NAMALWA (cell line): Measurements from ENCODE around the gene PRR35.

ENCODE experiments used
- DNase-seq: peaks from one replicate; pipeline ENCODE4 v3.0.0-alpha.2; 2015; ENCODE audit warnings: low spot score

The PRR35 gene

DNA sequence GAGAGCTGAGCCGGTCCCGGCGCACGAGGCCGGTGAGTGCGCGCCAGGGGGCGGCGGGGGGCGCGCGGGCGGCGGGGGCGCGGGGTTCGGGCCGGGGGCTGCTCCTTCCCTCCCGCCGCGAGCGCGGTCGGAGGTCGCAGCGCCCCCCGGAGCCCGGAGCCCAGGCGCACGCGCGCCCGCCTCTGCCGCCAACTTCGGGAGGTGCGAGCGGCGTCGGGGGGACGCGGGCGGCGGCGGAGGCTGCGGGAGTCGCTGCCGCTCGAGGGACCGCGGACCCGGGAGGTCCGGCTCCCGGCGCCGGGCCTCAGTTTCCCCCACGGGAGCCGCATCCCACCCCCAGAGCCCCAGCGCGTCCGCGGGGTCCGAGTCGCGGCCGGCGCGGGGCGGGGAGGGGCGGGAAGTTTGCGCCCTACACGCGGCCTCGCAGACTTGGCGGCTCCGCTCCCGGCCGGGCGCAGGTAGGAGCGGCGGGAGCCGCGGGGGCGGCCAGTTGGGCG lies at the start of gene PRR35:
Gene PRR35, plus strand, starts transcription at position 191 of the 497 bp plus-strand sequence. CDS start 2,901 bp downstream, outside the sequence.
- no peak for DNase-seq

DNA sequence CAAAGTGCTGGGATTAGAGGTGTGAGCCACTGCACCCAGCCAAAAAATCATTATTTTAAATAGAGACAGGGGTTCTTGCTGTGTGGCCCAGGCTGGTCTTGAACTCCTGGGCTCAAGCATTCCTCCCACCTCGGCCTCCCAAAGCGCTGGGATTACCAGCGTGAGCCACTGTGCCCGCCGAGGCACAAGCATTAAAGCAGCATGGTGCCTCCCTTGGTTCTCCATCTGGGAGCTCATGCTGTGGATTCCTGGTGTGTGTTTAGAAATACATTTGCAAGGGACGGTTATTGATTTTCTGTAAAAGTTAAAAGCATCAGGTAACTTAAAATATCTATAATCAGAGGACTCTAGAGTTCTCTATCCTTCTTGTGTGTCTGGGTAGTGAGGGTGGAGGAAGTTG lies 47.4 kb upstream of the PRR35 start:
- no peak for DNase-seq

DNA sequence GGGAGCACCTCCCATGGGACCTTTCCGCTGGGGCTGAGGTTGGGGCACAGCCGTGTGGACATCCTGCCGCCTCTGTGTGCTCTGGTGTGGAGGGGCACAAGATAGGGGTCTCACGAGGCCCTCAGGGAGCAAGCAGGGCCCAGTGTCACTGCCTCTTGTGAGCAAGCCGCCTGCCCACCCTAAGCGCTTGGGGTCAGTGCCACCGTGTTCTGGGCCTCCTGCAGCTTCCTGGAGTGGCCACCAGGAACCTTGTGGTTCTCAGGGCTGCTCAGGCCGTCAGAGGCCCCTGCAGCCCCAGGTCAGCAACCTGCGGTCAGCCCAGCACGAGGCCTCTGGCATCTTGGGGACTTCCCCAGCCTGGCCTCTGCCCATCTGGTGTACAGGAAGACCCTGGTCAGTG lies 46.2 kb upstream of the PRR35 start:
- DNase-seq, result no peak

DNA sequence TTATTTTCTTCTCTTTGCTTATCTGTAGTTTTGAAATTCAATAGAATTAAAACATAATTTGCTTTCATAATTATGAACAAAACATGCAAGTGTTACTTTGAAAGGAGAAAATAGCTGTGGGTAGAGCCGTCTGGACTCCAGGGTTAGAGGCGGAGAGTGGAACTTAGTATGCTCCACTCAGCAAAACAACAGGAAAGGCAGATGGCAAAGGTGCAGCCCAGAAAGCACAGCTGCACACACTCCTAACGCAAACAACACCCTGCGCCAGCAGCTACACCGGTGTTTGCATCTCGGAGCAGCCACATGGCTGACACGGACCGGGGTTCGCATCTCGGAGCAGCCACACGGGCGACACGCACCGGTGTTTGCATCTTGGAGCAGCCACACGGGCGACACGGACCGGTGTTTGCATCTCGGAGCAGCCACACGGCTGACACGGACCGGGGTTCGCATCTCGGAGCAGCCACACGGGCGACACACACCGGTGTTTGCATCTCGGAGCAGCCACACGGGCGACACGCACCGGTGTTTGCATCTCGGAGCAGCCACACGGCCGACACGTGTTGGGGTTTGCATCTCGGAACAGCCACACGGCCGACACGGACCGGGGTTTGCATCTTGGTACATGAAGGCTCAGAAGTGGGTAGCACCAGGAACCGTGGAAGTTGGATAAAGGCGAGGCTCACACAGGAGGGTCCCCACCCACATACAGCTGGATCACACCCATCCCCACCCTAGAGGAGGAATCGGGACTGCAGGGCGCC lies 44.8 kb upstream of the PRR35 start:
- DNase-seq, result no peak

DNA sequence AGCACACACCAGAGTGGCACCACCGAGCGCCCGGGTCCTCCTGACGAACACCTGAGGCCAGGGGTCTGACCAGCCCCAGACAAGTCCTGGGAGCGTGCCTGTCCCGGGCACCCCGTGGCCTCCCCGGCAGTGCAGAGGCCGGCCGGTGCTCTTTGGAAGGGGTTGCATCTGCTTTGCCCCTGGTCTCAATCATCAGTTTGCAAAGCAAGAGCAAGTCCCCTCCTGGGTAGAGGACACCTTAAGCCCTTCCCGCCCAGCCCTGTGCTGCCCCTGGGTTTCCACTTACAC lies 44.3 kb upstream of the PRR35 start:
- no peak for DNase-seq

DNA sequence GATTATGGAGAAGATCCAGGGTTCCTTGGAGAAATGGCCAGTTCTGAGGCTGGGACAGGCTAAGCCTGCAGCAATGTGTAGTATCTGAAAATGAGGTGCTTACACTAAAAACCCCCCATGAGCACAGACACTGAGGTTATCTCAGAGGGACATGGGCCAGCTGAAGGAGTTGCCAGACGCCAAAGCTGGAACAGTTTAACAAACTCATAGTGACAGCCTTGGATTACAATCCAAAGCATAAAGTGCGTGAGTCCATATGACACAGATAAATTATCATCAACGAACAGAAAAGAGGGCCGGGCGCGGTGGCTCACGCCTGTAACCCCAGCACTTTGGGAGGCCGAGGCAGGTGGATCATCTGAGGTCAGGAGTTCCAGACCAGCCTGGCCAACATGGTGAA lies 43.9 kb upstream of the PRR35 start:
- DNase-seq, result no peak

DNA sequence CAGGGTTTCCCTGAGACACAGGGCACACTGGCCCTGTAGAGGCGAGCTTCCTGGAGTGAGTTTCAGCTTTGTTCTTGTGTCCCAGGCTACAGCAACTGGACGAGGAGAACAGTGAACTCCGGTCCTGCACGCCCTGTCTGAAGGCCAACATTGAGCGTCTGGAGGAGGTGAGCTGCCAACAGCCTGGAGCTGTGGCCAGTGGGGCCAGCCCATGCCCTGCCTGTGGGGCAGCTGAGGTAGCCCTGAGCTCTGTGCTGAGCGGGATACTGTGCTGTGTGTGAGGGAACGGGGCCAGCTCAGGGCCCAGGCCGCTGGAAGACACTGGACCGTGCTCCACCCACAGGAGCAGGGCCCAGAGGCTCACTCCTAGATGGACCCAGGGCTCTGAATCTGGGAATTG lies 41.3 kb upstream of the PRR35 start:
- DNase-seq, result no peak

DNA sequence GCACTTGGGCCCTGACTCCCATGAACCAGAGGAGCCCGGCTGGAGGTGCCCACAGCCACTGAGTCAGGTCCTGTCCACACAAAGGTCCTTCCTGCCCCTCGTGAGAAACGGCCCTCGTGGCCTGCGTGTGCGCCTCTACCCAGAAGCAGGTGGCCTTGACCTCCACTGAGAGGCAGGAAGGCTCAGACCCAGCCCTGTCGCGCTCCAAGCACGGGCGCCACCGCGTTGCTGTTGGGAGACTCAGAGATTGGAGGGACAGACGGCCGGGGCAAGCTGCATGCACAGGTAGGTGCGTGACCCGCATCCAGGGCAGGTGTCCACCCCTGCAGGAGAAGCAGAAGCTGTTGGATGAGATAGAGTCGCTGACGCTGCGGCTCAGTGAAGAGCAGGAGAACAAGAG lies 40.8 kb upstream of the PRR35 start:
- no peak for DNase-seq

DNA sequence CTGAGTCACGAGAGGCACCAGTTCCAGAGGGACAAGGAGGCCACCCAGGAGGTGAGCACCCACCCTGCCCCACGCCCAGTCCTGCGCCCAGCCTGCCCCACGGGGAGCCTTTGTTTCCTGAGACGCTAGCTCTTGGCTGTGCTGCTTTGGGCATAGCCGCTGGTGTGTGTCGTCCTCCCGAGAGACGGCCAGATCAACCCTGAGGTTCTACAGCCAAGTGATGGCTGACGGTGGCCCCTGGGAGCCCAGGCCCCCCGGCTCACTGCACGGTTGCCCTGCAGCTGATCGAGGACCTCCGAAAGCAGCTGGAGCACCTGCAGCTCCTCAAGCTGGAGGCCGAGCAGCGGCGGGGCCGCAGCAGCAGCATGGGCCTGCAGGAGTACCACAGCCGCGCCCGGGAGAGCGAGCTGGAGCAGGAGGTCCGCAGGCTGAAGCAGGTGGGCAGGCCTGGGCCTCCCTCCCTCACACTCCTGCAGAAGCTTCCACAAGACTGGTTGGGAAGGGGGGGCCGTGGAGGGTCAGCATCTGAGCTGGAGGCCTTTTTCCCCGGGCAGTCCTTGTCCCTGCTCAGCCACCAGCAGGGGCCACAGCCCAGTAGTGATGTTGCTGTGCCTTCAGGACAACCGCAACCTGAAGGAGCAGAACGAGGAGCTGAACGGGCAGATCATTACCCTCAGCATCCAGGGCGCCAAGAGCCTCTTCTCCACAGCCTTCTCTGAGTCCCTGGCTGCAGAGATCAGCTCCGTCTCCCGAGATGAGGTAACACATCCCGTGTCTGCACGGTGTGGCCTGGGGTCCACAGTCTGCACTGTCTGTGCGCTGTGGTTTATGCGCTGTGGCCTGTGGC lies 40.1 kb upstream of the PRR35 start:
- no peak for DNase-seq

DNA sequence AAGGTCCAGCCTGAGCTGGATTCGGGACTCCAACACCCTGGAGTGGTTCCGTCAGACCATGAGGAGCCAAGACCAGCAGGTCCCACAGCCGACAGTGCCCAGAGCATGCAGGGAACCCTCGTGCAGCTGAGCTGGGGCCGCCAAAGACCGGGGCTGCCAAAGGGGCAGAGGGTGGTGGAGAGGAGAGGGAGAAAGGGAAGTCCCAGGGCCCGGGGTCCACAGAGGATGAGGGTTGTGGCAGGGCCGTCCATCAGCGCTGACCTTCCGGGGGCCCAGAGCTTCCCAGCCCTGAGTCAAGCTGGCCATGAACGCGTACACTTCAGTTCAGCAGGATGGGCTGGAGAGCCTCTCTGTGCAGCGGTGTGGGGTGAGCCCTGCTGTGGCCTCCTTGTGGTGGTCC lies 39.3 kb upstream of the PRR35 start:
- no peak for DNase-seq

DNA sequence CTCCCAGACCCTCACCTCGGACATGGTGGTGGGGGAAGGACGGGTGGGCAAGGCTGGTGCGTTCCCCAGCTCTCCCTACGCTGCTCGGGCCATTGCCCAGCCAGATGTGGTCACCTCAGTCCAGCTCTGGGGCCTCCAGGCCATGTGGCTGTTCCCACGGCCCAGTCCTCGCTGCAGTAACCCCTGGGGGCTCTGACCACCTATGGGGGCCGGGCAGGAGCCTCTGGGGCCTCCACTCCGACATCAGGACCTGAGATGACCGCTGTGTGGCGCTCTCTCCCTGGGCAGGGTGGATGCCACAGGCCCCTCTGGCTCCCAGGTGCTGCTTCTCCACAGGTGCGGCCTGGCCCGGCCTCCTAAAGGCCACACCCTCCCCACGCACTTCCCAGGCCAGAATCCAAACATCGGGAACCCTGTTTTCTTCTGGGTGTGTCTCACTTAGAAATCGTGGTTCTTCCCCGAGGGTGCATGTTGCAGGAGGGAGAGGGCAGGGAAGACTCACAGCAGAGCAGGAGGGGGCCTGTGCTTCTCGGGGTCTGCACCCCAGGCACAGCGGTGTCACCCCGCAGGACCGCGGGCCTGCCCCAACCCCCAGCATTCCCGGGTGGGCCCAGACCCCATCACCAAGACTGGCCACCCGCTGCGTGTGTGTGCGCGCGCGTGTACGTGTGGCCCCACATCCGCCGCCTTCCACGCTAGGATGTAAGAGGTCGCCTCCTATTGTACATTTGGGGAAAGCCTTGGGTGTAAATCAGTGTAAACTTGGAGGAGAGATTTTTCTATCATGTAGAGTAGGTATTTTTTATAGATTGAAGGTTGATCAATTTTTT lies 38.6 kb upstream of the PRR35 start:
- DNase-seq, result no peak

DNA sequence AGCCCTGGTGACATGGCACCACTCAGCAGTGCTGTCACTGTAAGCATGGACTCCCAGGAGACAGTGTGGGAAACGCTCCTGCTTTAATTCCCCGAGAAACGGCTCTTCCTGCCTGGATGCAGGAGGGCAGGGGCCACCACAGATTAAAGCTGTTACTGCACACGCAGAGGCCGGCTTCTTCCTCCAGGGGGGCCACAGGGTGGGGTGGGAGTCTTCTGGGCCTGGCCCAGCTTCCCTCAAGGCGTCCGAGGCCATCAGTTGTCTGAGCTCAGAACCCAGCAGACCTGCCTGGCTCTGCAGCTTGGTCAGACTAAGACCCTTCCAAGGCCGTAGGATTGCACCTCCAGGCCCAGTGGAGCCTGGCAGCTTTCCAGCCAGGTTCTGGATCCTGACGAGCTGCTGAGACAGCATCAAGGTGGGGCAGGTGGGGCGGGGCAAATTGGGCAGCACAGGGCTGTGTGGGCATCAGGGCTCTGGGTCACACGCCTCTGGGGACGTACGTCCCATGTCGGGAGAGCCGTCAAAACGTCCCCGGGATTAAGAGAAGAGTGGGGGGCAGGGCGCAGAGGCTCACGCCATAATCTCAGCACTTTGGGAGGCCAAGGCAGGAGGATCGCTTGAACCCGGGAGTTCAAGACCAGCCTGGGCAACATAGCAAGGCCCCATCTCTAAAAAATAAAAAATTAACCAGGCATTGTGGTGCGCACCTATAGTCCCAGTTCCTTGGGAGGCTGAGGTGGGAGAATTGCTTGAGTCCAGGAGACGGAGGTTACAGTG lies 37.7 kb upstream of the PRR35 start:
- no peak for DNase-seq

DNA sequence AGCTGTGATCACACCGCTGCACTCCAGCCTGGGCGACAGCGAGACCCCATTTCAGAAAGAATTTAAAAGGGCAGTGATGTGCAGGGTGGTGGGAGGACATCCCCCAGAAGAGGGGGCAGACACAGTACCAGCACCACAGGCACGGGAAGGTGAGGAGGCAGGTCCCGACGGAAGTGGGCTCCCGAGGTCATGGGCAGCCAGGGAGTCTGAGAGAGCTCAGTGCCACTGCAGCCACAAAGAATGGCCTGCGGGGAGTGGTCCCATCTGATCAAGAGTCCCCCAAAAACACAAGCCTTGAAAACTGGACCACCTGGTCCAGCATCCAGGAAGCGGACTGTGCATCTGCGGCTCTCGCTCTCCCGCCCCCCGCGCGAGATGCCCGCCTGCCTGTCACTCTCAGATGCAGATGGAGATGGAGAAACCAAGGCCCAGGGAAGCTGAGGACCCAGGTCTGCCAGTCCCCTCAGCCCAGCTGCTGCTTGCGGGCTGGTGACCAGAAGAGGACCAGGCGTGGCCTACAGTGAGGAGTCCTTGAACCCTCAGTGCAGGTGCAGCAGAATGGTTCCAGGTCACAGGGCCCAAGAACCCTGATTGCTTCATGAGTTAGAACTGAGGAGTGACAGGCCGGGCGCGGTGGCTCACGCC lies 37.0 kb upstream of the PRR35 start:
- no peak for DNase-seq

DNA sequence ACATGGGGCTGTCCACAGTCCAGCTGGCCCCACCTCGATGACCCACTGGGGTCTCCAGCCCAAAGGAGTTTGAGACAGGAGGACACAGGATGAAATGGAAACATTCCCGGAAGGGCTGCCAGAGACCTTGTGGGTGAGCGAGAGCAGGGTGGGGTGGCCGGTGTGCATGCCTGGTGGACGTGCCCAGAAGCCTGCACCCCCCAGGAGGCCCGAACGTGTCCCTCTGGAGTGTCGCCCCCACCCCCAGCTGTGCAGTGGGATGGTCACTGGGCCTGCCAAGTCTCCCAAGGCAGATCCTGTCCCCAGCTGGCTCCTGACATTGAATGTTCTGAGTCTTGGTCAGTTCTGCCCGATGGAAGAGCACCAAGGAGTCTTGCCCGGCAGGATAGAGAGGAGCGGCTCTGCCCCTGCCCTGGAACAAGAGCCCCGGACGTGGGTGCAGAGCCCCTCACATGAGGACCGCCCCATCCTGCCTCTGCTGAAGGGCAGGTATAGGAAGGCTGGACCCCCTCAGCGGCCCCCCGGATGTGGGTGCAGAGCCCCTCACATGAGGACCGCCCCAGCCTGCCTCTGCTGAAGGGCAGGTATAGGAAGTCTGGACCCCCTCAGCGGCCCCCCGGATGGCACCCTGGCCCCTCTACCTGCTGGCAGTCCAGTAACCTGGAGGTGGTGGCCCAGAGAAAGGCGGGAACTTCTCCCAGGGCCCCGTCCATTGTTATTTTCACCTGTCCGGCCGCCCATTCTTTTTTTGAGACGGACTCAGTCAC lies 35.7 kb upstream of the PRR35 start:
- DNase-seq, result no peak

DNA sequence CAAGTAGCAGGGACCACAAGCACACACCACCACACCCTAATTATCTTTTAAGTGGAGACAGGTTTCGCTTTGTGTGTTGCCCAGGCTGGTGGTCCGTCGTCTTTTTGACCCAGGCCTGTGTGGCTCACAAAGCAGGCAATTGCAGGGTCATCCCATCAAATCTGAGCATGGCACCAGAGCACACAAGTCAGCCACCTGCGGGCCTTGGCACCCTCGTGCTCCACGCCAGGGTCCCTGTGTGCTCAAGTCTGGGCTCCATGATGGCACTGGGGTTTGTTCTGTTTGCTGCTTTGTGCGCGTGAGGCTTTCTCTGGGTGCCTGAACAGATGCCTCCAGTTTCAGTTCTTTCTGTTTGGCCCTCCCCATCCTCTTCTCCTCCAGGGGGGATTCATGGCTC lies 35.1 kb upstream of the PRR35 start:
- no peak for DNase-seq

DNA sequence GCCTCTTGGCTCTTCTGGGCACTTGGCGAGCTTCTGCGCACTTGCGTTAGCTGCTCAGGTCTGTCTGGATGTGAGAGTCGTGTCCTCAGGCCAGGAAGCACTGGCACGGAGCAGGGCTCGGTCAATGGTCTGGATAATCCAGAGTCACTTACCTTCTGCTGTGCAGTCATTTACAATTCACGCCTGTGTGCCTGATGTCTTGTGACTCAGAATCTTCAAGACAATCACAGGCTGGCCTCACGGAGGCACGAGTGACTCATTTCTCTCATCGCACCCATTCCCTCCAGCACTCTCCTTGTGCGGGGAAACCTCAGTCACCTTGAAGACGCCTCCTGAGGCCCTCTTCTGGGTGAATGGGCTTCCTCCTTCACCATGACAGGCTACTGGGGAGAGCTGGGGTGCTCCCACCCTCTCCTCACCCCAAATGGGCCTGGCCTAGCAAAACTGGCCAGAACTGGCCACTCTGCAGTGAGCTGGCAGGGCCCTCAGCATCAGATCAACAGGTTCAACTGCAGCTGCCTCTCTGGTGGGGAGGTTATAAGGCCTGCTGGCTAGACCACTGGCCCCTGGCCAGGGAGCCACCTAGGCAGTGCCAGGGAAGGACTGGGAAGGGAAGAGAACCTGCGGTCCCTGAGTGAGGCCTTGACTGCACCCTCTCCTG lies 34.5 kb upstream of the PRR35 start:
- no peak for DNase-seq

DNA sequence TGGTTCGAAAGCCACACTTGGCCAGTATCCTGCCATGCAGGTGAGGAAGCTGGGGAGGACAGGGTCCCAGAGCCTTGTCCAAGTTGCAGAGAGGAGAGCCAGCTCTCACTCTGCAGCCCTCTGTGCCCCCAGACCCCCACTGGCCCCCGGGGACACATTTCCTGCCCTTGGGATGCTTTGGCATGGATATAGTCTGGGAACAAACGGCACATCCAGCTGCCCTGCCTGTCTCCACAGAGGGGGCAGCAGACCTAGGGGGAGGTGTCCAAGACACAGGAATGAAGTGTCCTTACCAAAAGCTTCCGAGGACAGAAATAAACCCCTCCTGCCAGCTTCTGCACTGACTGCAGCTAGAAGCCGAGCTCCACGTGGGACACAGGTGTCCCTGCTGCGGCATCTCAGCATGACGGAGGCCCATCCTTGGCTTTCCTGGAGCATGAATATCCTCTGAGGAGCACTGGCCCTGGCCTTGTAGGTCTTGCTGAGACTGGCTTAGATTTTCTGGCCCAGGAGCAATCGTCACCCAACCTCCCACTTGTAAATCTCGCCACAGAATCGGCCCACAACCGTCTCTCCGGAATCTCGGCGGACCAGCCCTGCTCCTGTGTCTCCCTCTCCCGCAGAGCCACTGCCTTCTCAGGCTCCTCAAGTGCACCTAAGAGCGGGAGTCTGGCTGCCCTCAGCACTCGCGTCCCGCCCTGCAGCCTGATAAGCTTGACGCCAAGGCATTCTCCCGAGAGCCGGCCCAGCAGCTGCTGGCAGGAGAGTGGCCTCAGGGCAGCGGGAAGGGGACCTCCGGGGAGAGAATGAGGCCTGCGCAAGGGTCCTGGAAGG lies 33.8 kb upstream of the PRR35 start:
- peak; percentile 23 for DNase-seq

DNA sequence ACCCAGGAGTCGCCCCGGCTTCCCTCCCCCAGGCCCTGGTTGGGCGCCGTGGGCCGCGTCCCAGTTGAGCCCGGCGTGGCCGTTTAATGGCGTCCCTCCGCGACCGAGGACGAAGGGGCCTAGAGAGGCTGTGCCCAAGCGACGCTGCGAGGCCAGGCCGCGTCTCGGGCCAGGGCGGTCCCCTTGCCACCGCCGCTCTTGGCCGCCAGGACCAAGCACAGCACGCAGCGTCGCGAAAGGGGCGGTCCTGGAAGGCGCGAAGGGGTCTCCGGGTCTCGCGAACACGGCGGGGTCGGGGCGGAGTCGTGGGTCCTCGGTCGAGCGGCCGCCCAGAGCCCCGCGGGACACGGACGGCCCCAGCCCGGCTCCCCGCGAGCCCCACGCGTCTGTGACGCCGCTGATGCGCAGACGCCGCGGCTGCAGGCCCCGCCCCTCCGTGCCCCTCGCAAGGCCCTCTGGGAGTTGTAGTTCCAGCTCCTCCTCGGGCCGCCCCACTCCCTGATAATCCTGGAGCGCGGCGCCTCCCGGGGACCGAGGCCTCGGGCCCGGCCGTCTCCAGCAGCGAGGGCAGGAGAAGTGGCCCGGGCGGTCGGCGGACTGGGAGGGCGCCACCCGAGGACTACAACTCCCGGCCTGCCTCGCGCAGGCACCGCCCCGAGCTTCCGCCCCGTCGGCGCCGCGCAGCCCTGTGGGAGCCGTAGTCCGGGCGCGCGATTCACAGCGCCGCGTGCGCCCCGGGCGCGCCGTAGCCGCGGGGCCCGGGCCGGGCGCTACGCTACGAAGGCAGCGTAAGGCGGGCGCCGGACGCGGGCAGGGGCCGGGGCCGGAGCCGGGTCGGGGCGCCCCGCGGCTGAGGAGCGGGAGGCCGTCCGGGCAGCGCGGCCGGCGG lies 32.9 kb upstream of the PRR35 start, which contains the start of gene CAPN15:
Gene CAPN15, plus strand, starts transcription at position 698 of the 889 bp plus-strand sequence. CDS start 19,127 bp downstream, outside the sequence.
- DNase-seq, result peak; percentile 87
